Kidney (tissue), 22 donors: ENCODE results near the gene SPP1. TPM values are rescaled to one million over a fixed set of nuclear protein-coding genes. Genes with fewer than 3 reads are reported as not detected.
A peak's percentile ranks its signal among the peaks of the same experiment; 100 is the strongest.

Source experiments
- DNase-seq, 5 donors: peaks; one replicate each; pipeline ENCODE4 v3.0.0-alpha.2; 2013 to 2020
- FAIRE-seq: peaks from 2 replicates; lab custom pipeline; 2012; peaks lifted over from hg19 to GRCh38; lab: Jason Lieb, UNC
- H3K27ac ChIP-seq, 2 donors: one replicate each; pipeline ENCODE4 v1.7.0; 2013; ENCODE audit warnings: low read depth in 2 of 2, low read length in 2 of 2, inconsistent platforms in 1 of 2
- H3K27me3 ChIP-seq: one replicate; pipeline ENCODE4 v1.7.1; 2013; ENCODE audit warnings: low read length, inconsistent platforms; ENCODE audit not compliant: control insufficient read depth, insufficient read depth
- H3K36me3 ChIP-seq, 3 donors: one replicate each; pipeline versions ENCODE4 v1.7.0 to v1.7.1; 2013; ENCODE audit warnings: low read length in 3 of 3, control low read depth in 1 of 3, inconsistent platforms in 1 of 3; ENCODE audit not compliant: insufficient read depth in 3 of 3, control insufficient read depth in 2 of 3
- H3K4me1 ChIP-seq, 3 donors: one replicate each; pipeline versions ENCODE4 v1.7.0 to v1.7.1; 2013; ENCODE audit warnings: low read length in 3 of 3, inconsistent platforms in 1 of 3, low read depth in 1 of 3; ENCODE audit not compliant: control insufficient read depth in 2 of 3, insufficient read depth in 2 of 3
- H3K4me3 ChIP-seq, 3 donors: one replicate each; pipeline versions ENCODE4 v1.7.0 to v1.8.1; 2013; ENCODE audit warnings: low read length in 3 of 3, control low read depth in 1 of 3, inconsistent platforms in 1 of 3
- H3K9ac ChIP-seq, 3 donors: one replicate each; pipeline versions ENCODE4 v1.7.0 to v1.7.1; 2013; ENCODE audit warnings: low read length in 3 of 3, control low read depth in 1 of 3, inconsistent platforms in 1 of 3
- H3K9me3 ChIP-seq, 3 donors: one replicate each; pipeline versions ENCODE4 v1.7.0 to v1.7.1; 2013; ENCODE audit warnings: low read length in 3 of 3, control low read depth in 1 of 3, inconsistent platforms in 1 of 3; ENCODE audit not compliant: control insufficient read depth in 2 of 3, insufficient read depth in 1 of 3
- CTCF ChIP-seq: IDR thresholded peaks from 3 replicates; pipeline ENCODE4 v1.5.1; 2012; ENCODE audit warnings: mild to moderate bottlenecking, moderate library complexity, borderline replicate concordance; ENCODE audit not compliant: insufficient read depth; ENCODE audit errors: extremely low read depth
- intact Hi-C: fragments of 100-400 bp; cut with DNase I; formaldehyde crosslinking; loops from one replicate; pipeline ENCODE4 v1.11.1; 2022
- long read RNA-seq, 10 donors: library from polyadenylated mRNA in 1 of 10; unstranded in 1 of 10; transcript quantifications; one replicate each; pipeline ENCODE4 v2.0.0 and lab custom pipeline, GENCODE V29; 2021 to 2026
- polyA plus RNA-seq: library from polyadenylated mRNA; stranded (reverse); fragments of 350-450 nt; fragmentation: Illumina TruSeq; extraction: RNeasy Lipid Tissue Mini Kit (QIAGEN cat#74804); gene quantifications from one replicate; pipeline ENCODE4 v1.2.3, GENCODE V29; 2014; ENCODE audit warnings: low read depth, low replicate concordance; ENCODE audit not compliant: insufficient read depth
- total RNA-seq: library from RNA; stranded (reverse); fragmentation: NEBNext Ultra II Directional; extraction: Animal tissue kit (Norgen Biotek cat#: 25700); gene quantifications from one replicate; pipeline ENCODE4 v1.2.1, GENCODE V29; 2021
- donor health status: control.
- donor health status: control.
- donor health status: control.
- donor health status: control.
- donor health status: control.
- donor health status: DM: yes; HTN: yes; CAD: no.
- donor health status: Normal renal cell carcinoma (clear cell type).

Gene SPP1
- 5,484 TPM for total RNA-seq
- polyA plus RNA-seq, result 6,594 TPM
- long read RNA-seq, donor 1, transcript SPP1-201 (6 exons, 1,581 nt), result minor isoform, 12 of 54 reads
- long read RNA-seq, donor 1, transcript SPP1-203 (7 exons, 1,473 nt), result major isoform, 15 of 54 reads
- long read RNA-seq, donor 1, partial matches to known transcripts, result 26 of 54 reads
- long read RNA-seq, donor 1, other reads (novel, unspliced or antisense), result 0 of 54 reads
- long read RNA-seq, donor 2, transcript SPP1-201 (6 exons, 1,581 nt), result minor isoform, 10 of 51 reads
- long read RNA-seq, donor 2, transcript SPP1-203 (7 exons, 1,473 nt), result major isoform, 36 of 51 reads
- long read RNA-seq, donor 2, partial matches to known transcripts, result 5 of 51 reads
- long read RNA-seq, donor 2, other reads (novel, unspliced or antisense), result 0 of 51 reads
- long read RNA-seq, donor 3, transcript SPP1-201 (6 exons, 1,581 nt), result minor isoform, 33 of 172 reads
- long read RNA-seq, donor 3, transcript SPP1-203 (7 exons, 1,473 nt), result major isoform, 67 of 172 reads
- long read RNA-seq, donor 3, partial matches to known transcripts, result 67 of 172 reads
- long read RNA-seq, donor 3, other reads (novel, unspliced or antisense), result 0 of 172 reads
- long read RNA-seq, donor 4, transcript SPP1-201 (6 exons, 1,581 nt), result minor isoform, 6 of 24 reads
- long read RNA-seq, donor 4, transcript SPP1-203 (7 exons, 1,473 nt), result major isoform, 17 of 24 reads
- long read RNA-seq, donor 4, partial matches to known transcripts, result 0 of 24 reads
- long read RNA-seq, donor 4, other reads (novel, unspliced or antisense), result 0 of 24 reads
- long read RNA-seq, donor 5, partial matches to known transcripts, result 0 of 2 reads
- long read RNA-seq, donor 5, other reads (novel, unspliced or antisense), result 0 of 2 reads
- long read RNA-seq, donor 6, transcript SPP1-201 (6 exons, 1,581 nt), result minor isoform, 37 of 226 reads
- long read RNA-seq, donor 6, transcript SPP1-203 (7 exons, 1,473 nt), result major isoform, 79 of 226 reads
- long read RNA-seq, donor 6, partial matches to known transcripts, result 106 of 226 reads
- long read RNA-seq, donor 6, other reads (novel, unspliced or antisense), result 0 of 226 reads
- long read RNA-seq, donor 7, transcript SPP1-202 (6 exons, 1,196 nt), result minor isoform, 153 of 3,701 reads
- long read RNA-seq, donor 7, transcript SPP1-201 (6 exons, 1,581 nt), result minor isoform, 715 of 3,701 reads
- long read RNA-seq, donor 7, transcript SPP1-203 (7 exons, 1,473 nt), result major isoform, 2,620 of 3,701 reads
- long read RNA-seq, donor 7, partial matches to known transcripts, result 195 of 3,701 reads
- long read RNA-seq, donor 7, other reads (novel, unspliced or antisense), result 17 of 3,701 reads
- long read RNA-seq, donor 8, transcript SPP1-201 (6 exons, 1,581 nt), result minor isoform, 13 of 39 reads
- long read RNA-seq, donor 8, transcript SPP1-203 (7 exons, 1,473 nt), result major isoform, 18 of 39 reads
- long read RNA-seq, donor 8, partial matches to known transcripts, result 5 of 39 reads
- long read RNA-seq, donor 8, other reads (novel, unspliced or antisense), result 0 of 39 reads
- long read RNA-seq, donor 9, transcript SPP1-201 (6 exons, 1,581 nt), result minor isoform, 11 of 51 reads
- long read RNA-seq, donor 9, transcript SPP1-203 (7 exons, 1,473 nt), result major isoform, 30 of 51 reads
- long read RNA-seq, donor 9, partial matches to known transcripts, result 9 of 51 reads
- long read RNA-seq, donor 9, other reads (novel, unspliced or antisense), result 0 of 51 reads
- long read RNA-seq, donor 10, transcript SPP1-201 (6 exons, 1,581 nt), result minor isoform, 19 of 82 reads
- long read RNA-seq, donor 10, transcript SPP1-203 (7 exons, 1,473 nt), result major isoform, 44 of 82 reads
- long read RNA-seq, donor 10, partial matches to known transcripts, result 18 of 82 reads
- long read RNA-seq, donor 10, other reads (novel, unspliced or antisense), result 0 of 82 reads

- intact Hi-C loops, result loop anchor here (10.0 kb wide), 1 partner anchor 121 kb away; no protein-coding TSS in a partner anchor
- TF ChIP-seq CTCF, result peak; percentile 1
- Histone ChIP-seq H3K9me3 (no peaks in the 10 kb centered on the region), H3K27ac (peak within 1 kb of the TSS; percentile 58 to 86), H3K9ac (peak within 1 kb of the TSS in 2 of 3 donors; percentile 62 to 74), H3K4me3 (peak within 1 kb of the TSS; percentile 26 to 92 (median 65)), H3K27me3 (peaks cover 5% of the 10 kb centered on the region), H3K4me1 (peaks cover 0 to 16% (median 0%) of the 10 kb centered on the region in 3 donors), H3K36me3 (peaks cover 0 to 7% (median 7%) of the 10 kb centered on the region in 3 donors)
- DNase-seq (peak; percentile 42 to 85 (median 69)), FAIRE-seq (peak; percentile 81)
Measured at GRCh38 chr4:87975466-87975865, at the start of gene SPP1. SPP1 (plus strand) TSS chr4:87975714; CDS start chr4:87976896, 1,182 bp downstream.

GRCh38 chr4:87926554-87927098, 48.9 kb upstream of the SPP1 start:
- H3K4me1 ChIP-seq, result no peaks in the 10 kb centered on the region
- H3K4me3 ChIP-seq, result no peak overlapping the region
- H3K27ac ChIP-seq, result no peak overlapping the region
- no peak overlapping the region for H3K9ac ChIP-seq
- intact Hi-C loops, result no loop called here
- no peak for FAIRE-seq
- no peaks in the 10 kb centered on the region for H3K36me3 ChIP-seq
- H3K9me3 ChIP-seq, result no peaks in the 10 kb centered on the region
- no peaks in the 10 kb centered on the region for H3K27me3 ChIP-seq
- no peak for DNase-seq
- TF ChIP-seq CTCF, result no peak
